HEK293T (cell line): ENCODE measurements around the gene CANX.

Experiments used
- BHLHE40 ChIP-seq: fragments of 450-650 bp; IDR thresholded peaks from 2 replicates; pipeline ENCODE4 v1.6.1; 2016; ENCODE audit warnings: mild to moderate bottlenecking, moderate library complexity, borderline replicate concordance
- ELF4 ChIP-seq: fragments of 450-650 bp; IDR thresholded peaks from 2 replicates; pipeline ENCODE4 v1.6.1; 2017; ENCODE audit warnings: antibody characterized with exemption
- FOXM1 ChIP-seq: fragments of 450-650 bp; IDR thresholded peaks from 2 replicates; pipeline ENCODE4 v1.6.1; 2017; ENCODE audit warnings: mild to moderate bottlenecking, borderline replicate concordance
- PKNOX1 ChIP-seq: fragments of 450-650 bp; IDR thresholded peaks from 2 replicates; pipeline ENCODE4 v1.6.1; 2016
- SP1 ChIP-seq: fragments of 450-650 bp; IDR thresholded peaks from 2 replicates; pipeline ENCODE4 v1.6.1; 2017
- SUZ12 ChIP-seq: fragments of 450-650 bp; IDR thresholded peaks from 2 replicates; pipeline ENCODE4 v1.6.1; 2016; ENCODE audit warnings: mild to moderate bottlenecking
- TARDBP ChIP-seq: fragments of 450-650 bp; IDR thresholded peaks from 2 replicates; pipeline ENCODE4 v1.6.1; 2016
- ZNF384 ChIP-seq: fragments of 450-650 bp; IDR thresholded peaks from 2 replicates; pipeline ENCODE4 v1.6.1; 2016

GRCh38 chr5:179694561-179694960 is 4.2 kb upstream of the CANX start:
- TF ChIP-seq BHLHE40 (no peak), SUZ12 (no peak), ELF4 (no peak), PKNOX1 (no peak), ZNF384 (no peak), FOXM1 (no peak), SP1 (no peak), TARDBP (no peak)
